HepG2 (cell line): Measurements from ENCODE around the gene ANKRD42. TPM values are rescaled to one million over a fixed set of nuclear protein-coding genes. Genes with fewer than 3 reads are reported as not detected.

Experiments
- ATF1 ChIP-seq: IDR thresholded peaks from 2 replicates; pipeline ENCODE4 v1.6.1; 2016; ENCODE audit warnings: mild to moderate bottlenecking, control low read depth
- CREM ChIP-seq, 2 experiments: sonication (generic) in 1 of 2; formaldehyde crosslinking in 1 of 2; IDR thresholded peaks; 2 replicates each; pipeline versions ENCODE4 v1.4.0 to v1.6.1; 2016 to 2020; ENCODE audit warnings: antibody characterized with exemption in 1 of 2, mild to moderate bottlenecking in 1 of 2, missing genetic modification reagents in 1 of 2
- EP300 ChIP-seq, 3 experiments: sonication (generic) in 1 of 3; formaldehyde crosslinking in 1 of 3; IDR thresholded peaks; 2 replicates each; pipeline versions ENCODE4 v1.5.1 to v1.6.1; 2011 to 2020; ENCODE audit warnings: low read depth in 2 of 3, low read length in 2 of 3, borderline replicate concordance in 1 of 3, improper control_type of control experiment in 1 of 3, mild to moderate bottlenecking in 1 of 3, missing genetic modification reagents in 1 of 3, moderate library complexity in 1 of 3
- MTF1 ChIP-seq: sonication (generic); formaldehyde crosslinking; IDR thresholded peaks from 2 replicates; pipeline ENCODE4 v1.5.0; 2020; ENCODE audit warnings: missing genetic modification reagents
- NCOA5 ChIP-seq: sonication (generic); formaldehyde crosslinking; IDR thresholded peaks from 2 replicates; pipeline ENCODE4 v1.4.0; 2020; ENCODE audit warnings: missing genetic modification reagents
- NCOR1 ChIP-seq: fragments of 200-600 bp; sonication (generic); IDR thresholded peaks from 2 replicates; pipeline ENCODE4 v1.7.0; 2017; ENCODE audit warnings: antibody characterized with exemption, low read length, borderline replicate concordance
- NFIB ChIP-seq: sonication (generic); formaldehyde crosslinking; IDR thresholded peaks from 2 replicates; pipeline ENCODE4 v1.9.0; 2021; ENCODE audit warnings: missing genetic modification reagents, mild to moderate bottlenecking, borderline replicate concordance
- NFKBIZ ChIP-seq: IDR thresholded peaks from 2 replicates; pipeline ENCODE4 v1.6.1; 2018; ENCODE audit warnings: missing genetic modification reagents, missing compliant biosample characterization
- PAX8 ChIP-seq: sonication (generic); formaldehyde crosslinking; IDR thresholded peaks from 2 replicates; pipeline ENCODE4 v1.8.0; 2022; ENCODE audit warnings: mild to moderate bottlenecking, missing genetic modification reagents, borderline replicate concordance
- PTBP1 ChIP-seq: fragments of 200-400 bp; formaldehyde crosslinking; IDR thresholded peaks from 2 replicates; pipeline ENCODE4 v1.6.1; 2018; ENCODE audit warnings: low read length, low read depth; ENCODE audit not compliant: poor library complexity, severe bottlenecking
- RXRA ChIP-seq: sonication (generic); formaldehyde crosslinking; IDR thresholded peaks from 2 replicates; pipeline ENCODE4 v1.5.1; 2020; ENCODE audit warnings: missing genetic modification reagents
- SPEN ChIP-seq: sonication (generic); formaldehyde crosslinking; IDR thresholded peaks from 2 replicates; pipeline ENCODE4 v1.5.1; 2020; ENCODE audit warnings: low read depth, mild to moderate bottlenecking, missing genetic modification reagents
- SRSF1 ChIP-seq: fragments of 200-400 bp; formaldehyde crosslinking; optimal IDR thresholded peaks from 2 replicates; pipeline ENCODE3; 2017; ENCODE audit warnings: mild to moderate bottlenecking, low read depth, low read length, moderate library complexity
- ZKSCAN1 ChIP-seq: fragments of 150-350 bp; IDR thresholded peaks from 2 replicates; pipeline ENCODE4 v1.6.1; 2014; ENCODE audit warnings: low read length
- ZNF160 ChIP-seq: sonication (generic); formaldehyde crosslinking; IDR thresholded peaks from 2 replicates; pipeline ENCODE4 v1.8.0; 2022; ENCODE audit warnings: mild to moderate bottlenecking, inconsistent platforms, missing genetic modification reagents
- ZNF567 ChIP-seq: sonication (generic); formaldehyde crosslinking; IDR thresholded peaks from 2 replicates; pipeline ENCODE4 v1.8.1; 2023; ENCODE audit warnings: mild to moderate bottlenecking, missing genetic modification reagents, borderline replicate concordance
- ZNF614 ChIP-seq: IDR thresholded peaks from 2 replicates; pipeline ENCODE4 v1.6.1; 2018; ENCODE audit warnings: missing biosample characterization, missing genetic modification reagents, inconsistent platforms, borderline replicate concordance
- ZNF660 ChIP-seq: sonication (generic); formaldehyde crosslinking; IDR thresholded peaks from 2 replicates; pipeline ENCODE4 v1.5.1; 2020; ENCODE audit warnings: mild to moderate bottlenecking, low read depth, missing genetic modification reagents, borderline replicate concordance
- ZNF746 ChIP-seq: sonication (generic); formaldehyde crosslinking; IDR thresholded peaks from 2 replicates; pipeline ENCODE4 v1.8.0; 2022; ENCODE audit warnings: mild to moderate bottlenecking, missing genetic modification reagents
- ZNF773 ChIP-seq: sonication (generic); formaldehyde crosslinking; IDR thresholded peaks from 2 replicates; pipeline ENCODE4 v1.4.0; 2020; ENCODE audit warnings: missing genetic modification reagents, borderline replicate concordance
- ZNF781 ChIP-seq: sonication (generic); formaldehyde crosslinking; IDR thresholded peaks from 2 replicates; pipeline ENCODE4 v1.5.1; 2020; ENCODE audit warnings: borderline replicate concordance, mild to moderate bottlenecking, missing genetic modification reagents; ENCODE audit errors: not compliant biosample characterization
- ZSCAN21 ChIP-seq: sonication (generic); formaldehyde crosslinking; IDR thresholded peaks from 2 replicates; pipeline ENCODE4 v1.8.0; 2022; ENCODE audit warnings: mild to moderate bottlenecking, missing genetic modification reagents, moderate library complexity, borderline replicate concordance
- polyA plus RNA-seq, 8 experiments: library from polyadenylated mRNA; depleted of rRNA in 3 of 8; stranded (reverse) in 7 of 8; unstranded in 1 of 8; fragments of >200 nt; fragmentation: Illumina TruSeq in 4 of 8; extraction: Trizol in 4 of 8; gene quantifications; 2 replicates each; pipeline versions ENCODE4 v1.2.1 to v1.2.3, GENCODE V29; 2011 to 2016; ENCODE audit warnings: low read depth in 4 of 8, missing spikeins in 1 of 8, mixed read lengths in 1 of 8; ENCODE audit not compliant: insufficient read depth in 1 of 8
- total RNA-seq, 5 experiments: library from RNA; depleted of rRNA; stranded (reverse); fragments of >200 nt; fragmentation: Illumina TruSeq; extraction: Trizol; gene quantifications; 2 replicates each; pipeline ENCODE4 v1.2.3, GENCODE V29; 2016; ENCODE audit warnings: low read depth in 1 of 5
- TF ChIP-seq, protein P1 (sequence below): sonication (generic); formaldehyde crosslinking; IDR thresholded peaks from 2 replicates; pipeline ENCODE4 v1.4.0; 2020; ENCODE audit warnings: missing genetic modification reagents
- TF ChIP-seq, protein P2 (sequence below), 2 experiments: sonication (generic) in 1 of 2; formaldehyde crosslinking in 1 of 2; IDR thresholded peaks; 2 replicates each; pipeline versions ENCODE4 v1.5.1 to v1.6.1; 2011 to 2020; ENCODE audit warnings: borderline replicate concordance in 1 of 2, low read depth in 1 of 2, low read length in 1 of 2, mild to moderate bottlenecking in 1 of 2, missing genetic modification reagents in 1 of 2, moderate library complexity in 1 of 2

ANKRD42 gene
- total and polyA plus RNA-seq, 2 of the 13 experiments (the other 11 are each of a cell fraction or from before 2014, with no cell fraction given): 2.2 to 3.7 TPM

GRCh38 chr11:83156996-83157593, 36.4 kb upstream of the ANKRD42 start, which contains the start of gene PCF11 (continued):
- TF ChIP-seq, protein P1, sequence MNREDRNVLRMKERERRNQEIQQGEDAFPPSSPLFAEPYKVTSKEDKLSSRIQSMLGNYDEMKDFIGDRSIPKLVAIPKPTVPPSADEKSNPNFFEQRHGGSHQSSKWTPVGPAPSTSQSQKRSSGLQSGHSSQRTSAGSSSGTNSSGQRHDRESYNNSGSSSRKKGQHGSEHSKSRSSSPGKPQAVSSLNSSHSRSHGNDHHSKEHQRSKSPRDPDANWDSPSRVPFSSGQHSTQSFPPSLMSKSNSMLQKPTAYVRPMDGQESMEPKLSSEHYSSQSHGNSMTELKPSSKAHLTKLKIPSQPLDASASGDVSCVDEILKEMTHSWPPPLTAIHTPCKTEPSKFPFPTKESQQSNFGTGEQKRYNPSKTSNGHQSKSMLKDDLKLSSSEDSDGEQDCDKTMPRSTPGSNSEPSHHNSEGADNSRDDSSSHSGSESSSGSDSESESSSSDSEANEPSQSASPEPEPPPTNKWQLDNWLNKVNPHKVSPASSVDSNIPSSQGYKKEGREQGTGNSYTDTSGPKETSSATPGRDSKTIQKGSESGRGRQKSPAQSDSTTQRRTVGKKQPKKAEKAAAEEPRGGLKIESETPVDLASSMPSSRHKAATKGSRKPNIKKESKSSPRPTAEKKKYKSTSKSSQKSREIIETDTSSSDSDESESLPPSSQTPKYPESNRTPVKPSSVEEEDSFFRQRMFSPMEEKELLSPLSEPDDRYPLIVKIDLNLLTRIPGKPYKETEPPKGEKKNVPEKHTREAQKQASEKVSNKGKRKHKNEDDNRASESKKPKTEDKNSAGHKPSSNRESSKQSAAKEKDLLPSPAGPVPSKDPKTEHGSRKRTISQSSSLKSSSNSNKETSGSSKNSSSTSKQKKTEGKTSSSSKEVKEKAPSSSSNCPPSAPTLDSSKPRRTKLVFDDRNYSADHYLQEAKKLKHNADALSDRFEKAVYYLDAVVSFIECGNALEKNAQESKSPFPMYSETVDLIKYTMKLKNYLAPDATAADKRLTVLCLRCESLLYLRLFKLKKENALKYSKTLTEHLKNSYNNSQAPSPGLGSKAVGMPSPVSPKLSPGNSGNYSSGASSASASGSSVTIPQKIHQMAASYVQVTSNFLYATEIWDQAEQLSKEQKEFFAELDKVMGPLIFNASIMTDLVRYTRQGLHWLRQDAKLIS: no peak
- TF ChIP-seq CREM (IDR thresholded peaks at IDR 0.05): peak; percentile 29; the same call in 1 of the 2 replicates
- no peak for TF ChIP-seq CREM (CRISPR knock-in tag; IDR thresholded peaks at IDR 0.05)
- no peak for TF ChIP-seq ZNF746 (CRISPR knock-in tag)
- TF ChIP-seq ZNF773 (CRISPR knock-in tag): no peak
- TF ChIP-seq SPEN (CRISPR knock-in tag): peak; percentile 83
- no peak for TF ChIP-seq MTF1
- peak; percentile 36 for TF ChIP-seq ATF1 (CRISPR knock-in tag)
- TF ChIP-seq ZSCAN21 (CRISPR knock-in tag): 0 out of 2 replicates have a peak, but pooled peaks have one; percentile 7
- TF ChIP-seq PTBP1: peak; percentile 39
- TF ChIP-seq RXRA (CRISPR knock-in tag): no peak
- TF ChIP-seq ZNF614 (CRISPR knock-in tag): 0 out of 2 replicates have a peak, but pooled peaks have one; percentile 55
- no peak for TF ChIP-seq PAX8 (CRISPR knock-in tag)
- peak; percentile 67; the same call in 1 of the 2 replicates for TF ChIP-seq ZNF160 (CRISPR knock-in tag)
- peak; percentile 96 for TF ChIP-seq SRSF1
- no peak for TF ChIP-seq NFIB (CRISPR knock-in tag)
- TF ChIP-seq ZKSCAN1: no peak
- 0 out of 2 replicates have a peak, but pooled peaks have one; percentile 55 for TF ChIP-seq NFKBIZ (CRISPR knock-in tag)
- TF ChIP-seq ZNF781 (CRISPR knock-in tag): peak; percentile 57
- no peak for TF ChIP-seq EP300 (IDR thresholded peaks at IDR 0.05; ENCODE audit: low read depth in 2 of 2, low read length in 2 of 2)
- TF ChIP-seq EP300 (CRISPR knock-in tag; IDR thresholded peaks at IDR 0.05; ENCODE audit: borderline replicate concordance): no peak
- no peak for TF ChIP-seq ZNF660 (CRISPR knock-in tag)
- no peak; the same call in 1 of the 2 replicates for TF ChIP-seq ZNF567 (CRISPR knock-in tag)
- TF ChIP-seq, protein P2, sequence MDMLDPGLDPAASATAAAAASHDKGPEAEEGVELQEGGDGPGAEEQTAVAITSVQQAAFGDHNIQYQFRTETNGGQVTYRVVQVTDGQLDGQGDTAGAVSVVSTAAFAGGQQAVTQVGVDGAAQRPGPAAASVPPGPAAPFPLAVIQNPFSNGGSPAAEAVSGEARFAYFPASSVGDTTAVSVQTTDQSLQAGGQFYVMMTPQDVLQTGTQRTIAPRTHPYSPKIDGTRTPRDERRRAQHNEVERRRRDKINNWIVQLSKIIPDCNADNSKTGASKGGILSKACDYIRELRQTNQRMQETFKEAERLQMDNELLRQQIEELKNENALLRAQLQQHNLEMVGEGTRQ (IDR thresholded peaks at IDR 0.05; ENCODE audit: low read depth, low read length): peak; percentile 23; the same call in 1 of the 2 replicates
- TF ChIP-seq, protein P2 (CRISPR knock-in tag; IDR thresholded peaks at IDR 0.05; ENCODE audit: borderline replicate concordance): peak; percentile 61
- no peak for TF ChIP-seq NCOA5 (CRISPR knock-in tag)
- no peak for TF ChIP-seq NCOR1
